A673 (cell line): ENCODE measurements around the gene PUM1.

ENCODE experiments used
- EZH2 ChIP-seq: fragments of 200-600 bp; sonication (generic); IDR thresholded peaks from 2 replicates; pipeline ENCODE4 v1.6.1; 2017; ENCODE audit warnings: borderline replicate concordance, low read depth, mild to moderate bottlenecking, mixed read lengths, antibody characterized with exemption, low read length; ENCODE audit not compliant: poor library complexity, severe bottlenecking
- TF ChIP-seq, protein P1 (sequence below): fragments of 300-800, 200-600 bp; sonication (generic); conservative IDR thresholded peaks from 2 replicates; pipeline ENCODE4 v1.5.1; 2017; ENCODE audit warnings: low read depth, mild to moderate bottlenecking, antibody characterized with exemption, low read length, moderate library complexity, mixed read lengths

DNA sequence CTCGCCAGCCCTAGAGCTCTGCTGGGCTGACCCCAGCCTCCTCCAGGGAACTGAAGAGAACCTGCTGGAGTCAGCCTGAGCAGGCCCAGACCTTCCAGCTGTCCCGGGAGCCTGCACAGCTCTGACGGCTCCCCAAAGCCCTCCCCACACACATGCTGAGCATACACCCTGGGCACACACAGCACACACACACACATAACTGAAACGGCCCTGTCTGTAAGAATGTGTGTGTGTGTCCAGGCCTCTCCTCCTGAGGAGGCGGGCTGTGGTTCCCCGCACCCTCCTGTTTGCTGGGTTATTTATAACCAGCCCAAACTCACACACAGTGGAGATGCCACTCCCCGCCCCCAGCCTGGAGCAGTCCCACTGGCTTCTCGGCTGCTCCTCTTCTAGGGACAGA is 177.1 kb downstream of the PUM1 start:
- TF ChIP-seq, protein P1, sequence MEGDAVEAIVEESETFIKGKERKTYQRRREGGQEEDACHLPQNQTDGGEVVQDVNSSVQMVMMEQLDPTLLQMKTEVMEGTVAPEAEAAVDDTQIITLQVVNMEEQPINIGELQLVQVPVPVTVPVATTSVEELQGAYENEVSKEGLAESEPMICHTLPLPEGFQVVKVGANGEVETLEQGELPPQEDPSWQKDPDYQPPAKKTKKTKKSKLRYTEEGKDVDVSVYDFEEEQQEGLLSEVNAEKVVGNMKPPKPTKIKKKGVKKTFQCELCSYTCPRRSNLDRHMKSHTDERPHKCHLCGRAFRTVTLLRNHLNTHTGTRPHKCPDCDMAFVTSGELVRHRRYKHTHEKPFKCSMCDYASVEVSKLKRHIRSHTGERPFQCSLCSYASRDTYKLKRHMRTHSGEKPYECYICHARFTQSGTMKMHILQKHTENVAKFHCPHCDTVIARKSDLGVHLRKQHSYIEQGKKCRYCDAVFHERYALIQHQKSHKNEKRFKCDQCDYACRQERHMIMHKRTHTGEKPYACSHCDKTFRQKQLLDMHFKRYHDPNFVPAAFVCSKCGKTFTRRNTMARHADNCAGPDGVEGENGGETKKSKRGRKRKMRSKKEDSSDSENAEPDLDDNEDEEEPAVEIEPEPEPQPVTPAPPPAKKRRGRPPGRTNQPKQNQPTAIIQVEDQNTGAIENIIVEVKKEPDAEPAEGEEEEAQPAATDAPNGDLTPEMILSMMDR = no peak
- TF ChIP-seq EZH2 = no peak
